ENCODE measurements around the gene FBXW12.

Gene FBXW12

DNA sequence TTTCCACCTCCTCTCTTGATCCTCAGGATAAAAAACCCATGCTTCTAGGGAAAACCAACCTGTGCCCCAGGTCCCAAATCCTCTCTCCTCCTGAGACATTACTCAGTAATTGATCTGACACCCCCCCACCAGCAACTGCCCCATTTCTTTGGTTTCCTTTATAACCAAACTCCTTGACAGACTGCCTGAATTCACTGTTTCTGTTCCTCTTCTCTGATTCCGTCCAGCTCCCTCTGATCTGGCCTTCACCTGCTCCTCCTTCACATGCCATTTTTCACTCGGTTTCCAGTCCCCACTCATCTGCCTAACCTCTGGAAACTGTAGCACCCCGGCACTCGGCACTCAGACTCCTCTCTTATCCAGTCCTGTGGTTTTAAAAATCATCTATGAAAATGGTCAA lies 65.8 kb downstream of the FBXW12 start:
- no peak for DNase-seq

- peak; percentile 95 for DNase-seq
Measured at GRCh38 chr3:48439820-48440589, 68.0 kb downstream of the FBXW12 start, which contains the start of the genes CCDC51 and TMA7. CCDC51 (minus strand) TSS chr3:48440119; CDS start chr3:48435128, 4,991 bp downstream. TMA7 (plus strand) TSS chr3:48440257; CDS start chr3:48440297, 40 bp downstream.

- no peak for DNase-seq
Measured at GRCh38 chr3:48440590-48440958, 68.6 kb downstream of the FBXW12 start.

DNA sequence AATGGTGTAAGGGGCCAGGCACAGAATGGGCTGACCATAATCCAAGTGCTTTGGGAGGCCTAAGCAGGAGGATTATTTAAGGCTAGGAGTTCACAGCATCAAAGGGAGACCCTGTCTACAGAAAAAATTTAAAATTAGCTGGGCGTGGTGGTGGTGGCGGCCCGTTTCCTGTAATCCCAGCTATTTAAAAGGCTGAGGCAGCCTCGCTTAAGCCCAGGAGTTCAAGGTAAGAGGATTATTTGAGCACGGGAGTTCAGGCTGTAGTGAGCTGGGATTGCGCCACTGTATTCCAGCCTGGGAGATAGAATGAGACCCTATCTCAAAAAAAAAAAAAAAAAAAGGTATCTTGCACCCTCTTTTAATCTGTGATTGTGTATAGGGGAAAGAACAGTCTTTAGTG lies 69.9 kb downstream of the FBXW12 start:
- DNase-seq, result no peak

Data from NCI-H2227 treated with DMSO at 0.1 percent for 48 hours (cell line).